Measurements from ENCODE around the gene SLC38A7.

DNA sequence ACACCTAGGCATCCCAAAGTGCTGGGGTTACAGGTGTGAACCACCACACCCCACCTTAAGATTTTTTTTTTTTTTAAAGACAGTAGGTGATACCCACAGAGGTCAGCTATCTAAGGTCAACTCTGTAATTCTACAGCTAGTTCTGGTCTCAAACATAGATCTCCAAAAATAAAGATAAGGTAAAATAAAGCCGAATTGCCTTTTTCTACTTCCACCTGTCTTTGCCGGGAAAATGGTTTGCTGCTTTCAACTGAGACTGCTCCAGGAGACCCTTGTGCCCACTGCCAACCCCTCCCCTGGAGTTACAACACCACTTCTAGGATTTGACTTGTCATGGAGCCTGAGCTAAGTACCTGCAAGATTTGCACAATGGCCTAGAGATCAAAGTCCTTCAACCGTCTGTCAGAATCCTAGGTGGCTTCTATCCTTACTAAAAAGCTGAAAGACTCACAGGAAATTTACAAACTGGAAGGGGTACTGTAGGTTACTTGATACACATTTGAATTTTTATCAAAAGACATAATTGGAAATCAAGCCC, 50.2 kb downstream of the SLC38A7 start:
- TF ChIP-seq EZH2 (IDR thresholded peaks at IDR 0.05), result no peak
- TF ChIP-seq POLR2AphosphoS5 (IDR thresholded peaks at IDR 0.05; ENCODE audit: borderline replicate concordance, low read depth, low read length), result no peak
